H9 (cell line): ENCODE data around the gene CCL8. TPM values are rescaled to one million over a fixed set of nuclear protein-coding genes. Genes with fewer than 3 reads are reported as not detected.

Experiments used
- DNase-seq: peaks from one replicate; pipeline ENCODE4 v3.0.0-alpha.2; 2017
- H2AFZ ChIP-seq: one replicate; pipeline ENCODE4 v1.6.1; 2013; ENCODE audit warnings: mild to moderate bottlenecking, low read length, control low read depth, moderate library complexity
- H2AK5ac ChIP-seq: 2 replicates; pipeline ENCODE4 v1.6.1; 2013; ENCODE audit warnings: low read length, control low read depth, mixed read lengths; ENCODE audit not compliant: insufficient read length
- H2BK120ac ChIP-seq: one replicate; pipeline ENCODE4 v1.6.1; 2013; ENCODE audit warnings: low read depth, mild to moderate bottlenecking, low read length, control low read depth, inconsistent platforms; ENCODE audit not compliant: poor library complexity, severe bottlenecking
- H2BK12ac ChIP-seq: 2 replicates; pipeline ENCODE4 v1.6.1; 2013; ENCODE audit warnings: low read length, control low read depth, mixed read lengths, low read depth; ENCODE audit not compliant: insufficient read length
- H2BK15ac ChIP-seq: 2 replicates; pipeline ENCODE4 v1.6.1; 2013; ENCODE audit warnings: low read depth, low read length, control low read depth
- H2BK20ac ChIP-seq: one replicate; pipeline ENCODE4 v1.6.1; 2013; ENCODE audit warnings: low read depth, mild to moderate bottlenecking, low read length, control low read depth, inconsistent platforms; ENCODE audit not compliant: poor library complexity, severe bottlenecking
- H2BK5ac ChIP-seq: 2 replicates; pipeline ENCODE4 v1.6.1; 2013; ENCODE audit warnings: low read length, control low read depth, mixed read lengths; ENCODE audit not compliant: insufficient read length
- H3K14ac ChIP-seq: 2 replicates; pipeline ENCODE4 v1.6.1; 2013; ENCODE audit warnings: low read length, control low read depth; ENCODE audit not compliant: insufficient read depth
- H3K18ac ChIP-seq: 2 replicates; pipeline ENCODE4 v1.6.1; 2013; ENCODE audit warnings: low read depth, mild to moderate bottlenecking, mixed read lengths, low read length, control low read depth; ENCODE audit not compliant: insufficient read length
- H3K23ac ChIP-seq: 2 replicates; pipeline ENCODE4 v1.6.1; 2013; ENCODE audit warnings: low read length, control low read depth, mixed read lengths, low read depth; ENCODE audit not compliant: insufficient read length
- H3K23me2 ChIP-seq: 2 replicates; pipeline ENCODE4 v1.6.1; 2013; ENCODE audit warnings: low read depth, mild to moderate bottlenecking, mixed read lengths, low read length, control low read depth; ENCODE audit not compliant: insufficient read length, poor library complexity, severe bottlenecking
- H3K27ac ChIP-seq: 2 replicates; pipeline ENCODE4 v1.5.1; 2013; ENCODE audit warnings: low read length, control low read depth, mixed read lengths, low read depth; ENCODE audit not compliant: insufficient read length
- H3K27me3 ChIP-seq: 2 replicates; pipeline ENCODE4 v1.6.1; 2013; ENCODE audit warnings: low read length, control low read depth, inconsistent platforms; ENCODE audit not compliant: insufficient read depth
- H3K4ac ChIP-seq: 2 replicates; pipeline ENCODE4 v1.6.1; 2013; ENCODE audit warnings: low read depth, mild to moderate bottlenecking, control low read depth, inconsistent platforms, low read length, moderate library complexity
- H3K4me1 ChIP-seq: 2 replicates; pipeline ENCODE4 v1.6.1; 2013; ENCODE audit warnings: low read length, control low read depth, inconsistent platforms; ENCODE audit not compliant: insufficient read depth
- H3K4me2 ChIP-seq: 2 replicates; pipeline ENCODE4 v1.6.1; 2013; ENCODE audit warnings: low read length, control low read depth, mixed read lengths; ENCODE audit not compliant: insufficient read length, insufficient read depth
- H3K56ac ChIP-seq: 2 replicates; pipeline ENCODE4 v1.6.1; 2013; ENCODE audit warnings: low read depth, mild to moderate bottlenecking, mixed read lengths, low read length, control low read depth; ENCODE audit not compliant: insufficient read length
- H3K79me1 ChIP-seq: 2 replicates; pipeline ENCODE4 v1.6.1; 2013; ENCODE audit warnings: low read depth, mild to moderate bottlenecking, moderate library complexity, low read length, control low read depth, inconsistent platforms; ENCODE audit not compliant: insufficient read depth, poor library complexity, severe bottlenecking
- H3K79me2 ChIP-seq: 2 replicates; pipeline ENCODE4 v1.6.1; 2013; ENCODE audit warnings: low read length, control low read depth, inconsistent platforms; ENCODE audit not compliant: insufficient read depth
- H3K9ac ChIP-seq: 2 replicates; pipeline ENCODE4 v1.6.1; 2013; ENCODE audit warnings: low read length, control low read depth, mixed read lengths; ENCODE audit not compliant: insufficient read length; ENCODE audit errors: extremely low read depth
- H3K9me3 ChIP-seq: one replicate; pipeline ENCODE4 v1.6.1; 2013; ENCODE audit warnings: low read depth, low read length, inconsistent platforms; ENCODE audit not compliant: control insufficient read depth
- H3T11ph ChIP-seq: one replicate; pipeline ENCODE4 v1.6.1; 2013; ENCODE audit warnings: mild to moderate bottlenecking, low read length, control low read depth, inconsistent platforms
- H4K20me1 ChIP-seq: one replicate; pipeline ENCODE4 v1.6.1; 2013; ENCODE audit not compliant: control insufficient read depth, insufficient read length, insufficient read depth
- H4K5ac ChIP-seq: 2 replicates; pipeline ENCODE4 v1.6.1; 2013; ENCODE audit warnings: low read depth, mild to moderate bottlenecking, mixed read lengths, low read length, control low read depth; ENCODE audit not compliant: insufficient read length
- H4K8ac ChIP-seq: replicated peaks from 2 replicates; pipeline ENCODE4 v1.6.1; 2013; ENCODE audit warnings: low read length, control low read depth, mixed read lengths, low read depth; ENCODE audit not compliant: insufficient read length
- H4K91ac ChIP-seq: 2 replicates; pipeline ENCODE4 v1.6.1; 2013; ENCODE audit warnings: low read depth, mild to moderate bottlenecking, moderate library complexity, mixed read lengths, low read length, control low read depth; ENCODE audit not compliant: insufficient read length
- H3K27ac Mint-ChIP-seq, 3 experiments: 2 replicates in 2 of 3; 3 replicates in 1 of 3; pipeline ENCODE4 v1.8.0; 2020 to 2021; ENCODE audit warnings: mixed read lengths in 3 of 3, mild to moderate bottlenecking in 1 of 3, moderate library complexity in 1 of 3
- H3K27me3 Mint-ChIP-seq: 2 replicates; pipeline ENCODE4 v1.8.0; 2021; ENCODE audit warnings: low read depth, mild to moderate bottlenecking, moderate library complexity, mixed read lengths
- H3K36me3 Mint-ChIP-seq, 3 experiments: 2 replicates in 2 of 3; 3 replicates in 1 of 3; pipeline ENCODE4 v1.8.0; 2020 to 2021; ENCODE audit warnings: low read depth in 3 of 3, mixed read lengths in 3 of 3; ENCODE audit not compliant: insufficient read depth in 1 of 3
- H3K4me1 Mint-ChIP-seq, 2 experiments: 2 replicates each; pipeline ENCODE4 v1.8.0; 2020; ENCODE audit warnings: mixed read lengths in 2 of 2
- H3K4me3 Mint-ChIP-seq, 2 experiments: 2 replicates in 1 of 2; 3 replicates in 1 of 2; pipeline ENCODE4 v1.8.0; 2020 to 2021; ENCODE audit warnings: mild to moderate bottlenecking in 2 of 2, mixed read lengths in 2 of 2, moderate library complexity in 1 of 2
- H3K9me3 Mint-ChIP-seq, 2 experiments: 2 replicates in 1 of 2; 3 replicates in 1 of 2; pipeline ENCODE4 v1.8.0; 2020; ENCODE audit warnings: mild to moderate bottlenecking in 2 of 2, mixed read lengths in 2 of 2, moderate library complexity in 1 of 2
- CTCF ChIP-seq: fragments of 200-600 bp; sonication (generic); conservative IDR thresholded peaks from 3 replicates; pipeline ENCODE4 v1.8.0; 2021; ENCODE audit warnings: antibody characterized with exemption, mild to moderate bottlenecking
- WGBS: extraction: QIAGEN DNeasy Blood & Tissue Kit; methylation state at CpG from one replicate; pipeline ENCODE4 v1.1.7; 2013; ENCODE audit warnings: missing lambda C conversion rate, low lambda C conversion rate, mixed read lengths; ENCODE audit not compliant: insufficient read length; ENCODE audit errors: extremely low coverage; 5-methylcytosine and 5-hydroxymethylcytosine counted together
- total RNA-seq: library from RNA; stranded (reverse); gene quantifications from 2 replicates; pipeline ENCODE4 v1.2.1, GENCODE V29; 2021

Gene CCL8
- total RNA-seq, 1 experiment from 2014 or later: not detected

- no peak for DNase-seq
- no peak within 1 kb of the TSS for H4K5ac ChIP-seq
- no peaks in the 10 kb centered on the region for H3K27me3 ChIP-seq
- H2BK20ac ChIP-seq: no peak within 1 kb of the TSS
- H2AK5ac ChIP-seq: no peak within 1 kb of the TSS
- H2AFZ ChIP-seq: no peak within 1 kb of the TSS
- no peak within 1 kb of the TSS for H3K56ac ChIP-seq
- H3K23me2 ChIP-seq: no peaks in the 10 kb centered on the region
- H3K9me3 ChIP-seq: no peaks in the 10 kb centered on the region
- no peaks in the 10 kb centered on the region for H3K79me1 ChIP-seq
- no peak within 1 kb of the TSS for H3K14ac ChIP-seq
- no peak within 1 kb of the TSS for H3K9ac ChIP-seq
- no peak within 1 kb of the TSS for H2BK12ac ChIP-seq
- WGBS: no CpG with 5 or more reads among the region's 4 CpGs
- H2BK5ac ChIP-seq: no peak within 1 kb of the TSS
- no peak within 1 kb of the TSS for H2BK15ac ChIP-seq
- no peaks in the 10 kb centered on the region for H3K79me2 ChIP-seq
- TF ChIP-seq CTCF: no peak
- Mint-ChIP-seq H3K4me3 (no peak within 1 kb of the TSS), H3K4me1 (no peaks in the 10 kb centered on the region), H3K27me3 (peaks cover 22% of the 10 kb centered on the region), H3K9me3 (no peaks in the 10 kb centered on the region), H3K36me3 (no peaks in the 10 kb centered on the region), H3K27ac (no peak within 1 kb of the TSS)
- no peak within 1 kb of the TSS for H3K23ac ChIP-seq
- no peak within 1 kb of the TSS for H3T11ph ChIP-seq
- H4K20me1 ChIP-seq: no peaks in the 10 kb centered on the region
- no peak within 1 kb of the TSS for H4K8ac ChIP-seq
- no peak within 1 kb of the TSS for H3K18ac ChIP-seq
- H3K4ac ChIP-seq: no peak within 1 kb of the TSS
- no peak within 1 kb of the TSS for H2BK120ac ChIP-seq
- H3K4me2 ChIP-seq: no peak within 1 kb of the TSS
- no peak within 1 kb of the TSS for H3K27ac ChIP-seq
- H3K4me1 ChIP-seq: no peaks in the 10 kb centered on the region
- no peak within 1 kb of the TSS for H4K91ac ChIP-seq
Observed at GRCh38 chr17:34285286-34285792, 33.9 kb upstream of the CCL8 start, which contains the start of gene CCL11. TSS of gene CCL11 (plus strand) at chr17:34285742. CDS start at chr17:34285809, 67 bp downstream.
